Caco-2 (cell line): ENCODE results near the gene MYO18A. TPM values are rescaled to one million over a fixed set of nuclear protein-coding genes. Genes with fewer than 3 reads are reported as not detected.
"Not testable (repeated sequence)": the region's sequence is repeated elsewhere in the genome, so short reads cannot be mapped to it uniquely, and the experiment has no call there.

Experiments
- BruUV-seq: library from RNA; stranded (reverse); fragments of 400-500 nt; replicated peaks from 2 replicates; lab custom pipeline; 2021; lab: Mats Ljungman, UMichigan
- CTCF ChIA-PET: fragments of 300-600 bp; sonication (Branson Sonifier 250); formaldehyde crosslinking; loops from one replicate; lab custom pipeline; 2022; ENCODE audit warnings: antibody characterized with exemption; lab: Charles Lee
- POLR2A ChIA-PET: fragments of 300-600 bp; sonication (Branson Sonifier 250); formaldehyde crosslinking; loops from one replicate; lab custom pipeline; 2022; ENCODE audit warnings: antibody characterized with exemption; lab: Charles Lee
- DNase-seq, 2 experiments: peaks; one replicate each; pipeline versions ENCODE4 v3.0.0 to v3.0.0-alpha.2; 2020 to 2022
- H3K27me3 ChIP-seq: replicated peaks from 2 replicates; pipeline ENCODE4 v1.6.0; 2011; ENCODE audit warnings: low read length; ENCODE audit not compliant: control insufficient read depth, insufficient read depth
- H3K36me3 ChIP-seq: 2 replicates; pipeline ENCODE4 v1.5.1; 2011; ENCODE audit warnings: low read length; ENCODE audit not compliant: control insufficient read depth, insufficient read depth
- H3K4me1 ChIP-seq: fragments of 250-450 bp; sonication (Bioruptor Pico); 2 replicates; pipeline ENCODE4 v1.5.1; 2020; ENCODE audit warnings: mild to moderate bottlenecking
- H3K4me3 ChIP-seq: 2 replicates; pipeline ENCODE4 v1.5.1; 2011; ENCODE audit warnings: low read depth, mild to moderate bottlenecking, control low read depth, low read length
- H3K9me3 ChIP-seq: fragments of 250-450 bp; sonication (Bioruptor Pico); 2 replicates; pipeline ENCODE4 v1.5.1; 2020; ENCODE audit warnings: mild to moderate bottlenecking, moderate library complexity
- H3K27ac Mint-ChIP-seq: one replicate; pipeline ENCODE4 v1.8.0; 2022; ENCODE audit warnings: mixed read lengths; ENCODE audit not compliant: unreplicated experiment
- H3K27me3 Mint-ChIP-seq: one replicate; pipeline ENCODE4 v1.8.0; 2022; ENCODE audit warnings: mixed read lengths; ENCODE audit not compliant: insufficient read depth, unreplicated experiment
- H3K36me3 Mint-ChIP-seq: one replicate; pipeline ENCODE4 v1.8.0; 2022; ENCODE audit warnings: mild to moderate bottlenecking, mixed read lengths; ENCODE audit not compliant: insufficient read depth, unreplicated experiment
- H3K4me1 Mint-ChIP-seq: one replicate; pipeline ENCODE4 v1.8.0; 2022; ENCODE audit warnings: low read depth, mixed read lengths; ENCODE audit not compliant: unreplicated experiment
- H3K4me3 Mint-ChIP-seq: one replicate; pipeline ENCODE4 v1.8.0; 2022; ENCODE audit warnings: mild to moderate bottlenecking, moderate library complexity, mixed read lengths; ENCODE audit not compliant: unreplicated experiment
- H3K9me3 Mint-ChIP-seq: one replicate; pipeline ENCODE4 v1.8.0; 2022; ENCODE audit warnings: mixed read lengths; ENCODE audit not compliant: unreplicated experiment
- intact Hi-C: fragments of 100-400 bp; cut with micrococcal nuclease; formaldehyde crosslinking; loops from one replicate; pipeline ENCODE4 v1.10.0; 2022; ENCODE audit not compliant: unreplicated experiment
- total RNA-seq: library from RNA; stranded (reverse); gene quantifications from 2 replicates; pipeline ENCODE4 v1.2.3, GENCODE V29; 2022
- TF ChIP-seq, protein P1 (sequence below), 2 experiments: fragments of 200-600 bp in 1 of 2; IDR thresholded peaks; 1 replicate in 1 of 2; 2 replicates in 1 of 2; pipeline versions ENCODE4 v1.5.1 to v1.8.0; 2011 to 2022; ENCODE audit warnings: antibody characterized with exemption in 1 of 2, control low read depth in 1 of 2, inconsistent platforms in 1 of 2, low read depth in 1 of 2, low read length in 1 of 2, mild to moderate bottlenecking in 1 of 2, moderate library complexity in 1 of 2; ENCODE audit not compliant: insufficient read depth in 1 of 2, severe bottlenecking in 1 of 2, unreplicated experiment in 1 of 2

The MYO18A gene
- total RNA-seq, 1 experiment from 2014 or later: 47.1 TPM

DNA sequence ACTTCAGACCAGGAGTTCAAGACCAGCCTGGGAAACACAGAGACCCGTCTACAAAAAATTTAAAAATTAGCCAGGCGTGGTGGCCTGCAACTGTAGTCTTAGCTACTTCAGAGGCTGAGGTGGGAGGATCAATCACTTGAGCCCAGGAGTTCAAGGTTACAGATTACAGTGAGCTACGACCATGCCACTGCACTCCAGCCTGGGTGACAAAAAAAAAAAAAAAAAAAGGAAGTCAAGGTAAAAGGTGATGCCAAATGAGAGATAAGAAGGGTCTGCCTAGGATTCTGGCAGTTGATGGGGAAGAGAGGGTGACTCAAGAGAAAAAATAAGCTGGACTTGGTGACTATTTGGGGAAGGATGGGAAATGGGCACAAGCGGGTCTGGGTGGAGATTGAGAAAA lies 32.5 kb downstream of the MYO18A start:
- ChIA-PET POLR2A (interaction anchor here (3.3 kb wide), 1 partner anchor 32 kb away, joined by 34 read pairs; the partner anchor contains the start of gene MYO18A), CTCF (interaction anchor here (1.8 to 6.7 kb wide), 6 partner anchors 9 to 71 kb away, joined by 11 to 449 read pairs (median 22); partner anchors contain the start of gene MYO18A)
- Mint-ChIP-seq H3K4me3 (peak overlapping the region; percentile 69), H3K27ac (no peak overlapping the region), H3K36me3 (peaks cover 6% of the 10 kb centered on the region), H3K27me3 (no peaks in the 10 kb centered on the region), H3K9me3 (no peaks in the 10 kb centered on the region), H3K4me1 (peaks cover 37% of the 10 kb centered on the region)
- Histone ChIP-seq H3K27me3 (no peaks in the 10 kb centered on the region), H3K4me3 (no peak overlapping the region), H3K36me3 (no peaks in the 10 kb centered on the region), H3K9me3 (no peaks in the 10 kb centered on the region), H3K4me1 (peaks cover 43% of the 10 kb centered on the region)
- TF ChIP-seq, protein P1, sequence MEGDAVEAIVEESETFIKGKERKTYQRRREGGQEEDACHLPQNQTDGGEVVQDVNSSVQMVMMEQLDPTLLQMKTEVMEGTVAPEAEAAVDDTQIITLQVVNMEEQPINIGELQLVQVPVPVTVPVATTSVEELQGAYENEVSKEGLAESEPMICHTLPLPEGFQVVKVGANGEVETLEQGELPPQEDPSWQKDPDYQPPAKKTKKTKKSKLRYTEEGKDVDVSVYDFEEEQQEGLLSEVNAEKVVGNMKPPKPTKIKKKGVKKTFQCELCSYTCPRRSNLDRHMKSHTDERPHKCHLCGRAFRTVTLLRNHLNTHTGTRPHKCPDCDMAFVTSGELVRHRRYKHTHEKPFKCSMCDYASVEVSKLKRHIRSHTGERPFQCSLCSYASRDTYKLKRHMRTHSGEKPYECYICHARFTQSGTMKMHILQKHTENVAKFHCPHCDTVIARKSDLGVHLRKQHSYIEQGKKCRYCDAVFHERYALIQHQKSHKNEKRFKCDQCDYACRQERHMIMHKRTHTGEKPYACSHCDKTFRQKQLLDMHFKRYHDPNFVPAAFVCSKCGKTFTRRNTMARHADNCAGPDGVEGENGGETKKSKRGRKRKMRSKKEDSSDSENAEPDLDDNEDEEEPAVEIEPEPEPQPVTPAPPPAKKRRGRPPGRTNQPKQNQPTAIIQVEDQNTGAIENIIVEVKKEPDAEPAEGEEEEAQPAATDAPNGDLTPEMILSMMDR (IDR thresholded peaks at IDR 0.05; ENCODE audit: insufficient read depth in 1 of 2, low read depth in 1 of 2, low read length in 1 of 2, severe bottlenecking in 1 of 2, unreplicated experiment in 1 of 2): no peak
- no peak for DNase-seq
- no TSS peak for BruUV-seq
- intact Hi-C loops: loop anchor here (1.0 kb wide), 2 partner anchors 32 to 72 kb away; no protein-coding TSS in a partner anchor

DNA sequence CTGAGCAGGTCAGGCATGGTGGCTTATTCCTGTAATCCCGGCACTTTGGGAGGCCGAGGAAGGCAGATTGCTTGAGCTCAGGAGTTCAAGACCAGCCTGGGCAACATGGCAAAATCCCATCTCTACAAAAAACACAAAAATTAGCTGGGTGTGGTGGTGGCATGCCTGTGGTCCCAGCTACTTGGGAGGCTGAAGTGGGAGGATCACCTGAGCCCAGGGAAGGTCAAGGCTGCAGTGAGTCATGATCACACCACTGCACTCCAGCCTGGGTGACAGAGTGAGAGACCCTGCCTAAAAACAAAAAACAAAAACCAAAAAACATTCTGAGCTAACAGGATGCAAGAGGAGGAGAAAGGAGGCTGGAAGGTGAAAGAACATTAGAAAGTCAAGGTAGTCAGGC lies 33.0 kb downstream of the MYO18A start:
- H3K4me1 ChIP-seq: peaks cover 41% of the 10 kb centered on the region
- POLR2A ChIA-PET, H3K9me3 Mint-ChIP-seq, H3K4me3 ChIP-seq, H3K9me3 ChIP-seq, BruUV-seq, H3K36me3 ChIP-seq, H3K27me3 ChIP-seq, H3K36me3 Mint-ChIP-seq, intact Hi-C loops, H3K27me3 Mint-ChIP-seq, DNase-seq: not testable (repeated sequence)
- peaks cover 36% of the 10 kb centered on the region for H3K4me1 Mint-ChIP-seq
- peak overlapping the region; percentile 40 for H3K27ac Mint-ChIP-seq
- CTCF ChIA-PET: interaction anchor here (2.5 to 6.7 kb wide), 4 partner anchors 23 to 72 kb away, joined by 18 to 449 read pairs (median 29); partner anchors contain the start of gene MYO18A
- peak overlapping the region; percentile 69 for H3K4me3 Mint-ChIP-seq

DNA sequence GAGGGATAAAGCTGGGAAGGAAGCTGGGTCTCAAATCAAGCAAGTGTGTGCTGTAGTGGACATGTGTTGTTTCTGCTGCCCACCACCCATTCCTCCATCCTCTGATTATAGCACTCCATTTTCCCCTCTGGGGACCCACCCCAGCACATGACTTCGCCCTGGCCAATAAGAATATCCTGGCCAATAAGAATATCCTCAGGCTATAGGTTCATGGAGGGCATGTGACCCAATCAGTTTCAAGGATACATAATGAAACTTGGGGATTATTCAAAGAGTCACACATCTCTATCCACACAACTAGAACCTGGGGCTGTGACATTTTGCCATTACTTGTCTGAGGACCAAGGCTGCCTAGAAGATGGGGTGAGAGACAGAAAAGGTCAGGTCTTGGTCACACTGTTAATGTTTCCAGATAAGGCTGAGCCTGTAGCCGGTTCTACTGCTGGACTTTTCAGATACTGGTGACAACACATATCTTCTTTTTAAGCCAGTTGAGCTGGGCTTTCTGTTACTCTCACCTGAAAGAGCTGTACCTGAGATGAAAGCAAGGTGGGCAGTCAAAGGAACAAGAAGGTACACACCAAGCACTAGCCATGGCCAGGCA lies 33.7 kb downstream of the MYO18A start:
- TF ChIP-seq, protein P1 (IDR thresholded peaks at IDR 0.05; ENCODE audit: insufficient read depth in 1 of 2, low read depth in 1 of 2, low read length in 1 of 2, severe bottlenecking in 1 of 2, unreplicated experiment in 1 of 2): no peak
- DNase-seq: no peak
- Mint-ChIP-seq H3K9me3 (no peaks in the 10 kb centered on the region), H3K27me3 (no peaks in the 10 kb centered on the region), H3K27ac (peak overlapping the region; percentile 40), H3K4me3 (no peak overlapping the region), H3K4me1 (peaks cover 29% of the 10 kb centered on the region), H3K36me3 (peaks cover 6% of the 10 kb centered on the region)
- H3K4me1 ChIP-seq: peaks cover 33% of the 10 kb centered on the region
- intact Hi-C loops: no loop called here
- no peaks in the 10 kb centered on the region for H3K9me3 ChIP-seq
- H3K4me3 ChIP-seq: no peak overlapping the region
- CTCF ChIA-PET: interaction anchor here (1.0 to 6.7 kb wide), 7 partner anchors 22 to 195 kb away, joined by 3 to 449 read pairs (median 18); partner anchors contain the start of genes MYO18A, NUFIP2 and PHF12
- POLR2A ChIA-PET: no interaction called here
- no TSS peak for BruUV-seq
- H3K27me3 ChIP-seq: no peaks in the 10 kb centered on the region
- H3K36me3 ChIP-seq: no peaks in the 10 kb centered on the region
